CD14-positive monocyte (primary cell): ENCODE data around the gene FADS1. TPM values are rescaled to one million over a fixed set of nuclear protein-coding genes. Genes with fewer than 3 reads are reported as not detected.

Experiments
- DNase-seq, 3 donors: peaks; one replicate each; pipeline ENCODE4 v3.0.0-alpha.2; 2011 to 2022
- H2AFZ ChIP-seq: 2 replicates; pipeline ENCODE4 v1.6.0; 2012; ENCODE audit warnings: mild to moderate bottlenecking, low read depth, low read length, inconsistent platforms; ENCODE audit not compliant: insufficient read depth, poor library complexity, severe bottlenecking
- H3K27ac ChIP-seq, 2 donors: 1 replicate in 1 of 2; 2 replicates in 1 of 2; pipeline ENCODE4 v1.5.1; 2012 to 2013; ENCODE audit warnings: low read length in 2 of 2, control low read depth in 1 of 2, inconsistent platforms in 1 of 2, low read depth in 1 of 2, mild to moderate bottlenecking in 1 of 2
- H3K27me3 ChIP-seq, 2 donors: one replicate each; pipeline versions ENCODE4 v1.6.0 to v1.6.1; 2011 to 2013; ENCODE audit warnings: low read length in 2 of 2; ENCODE audit not compliant: control insufficient read depth in 2 of 2, insufficient read depth in 2 of 2
- H3K36me3 ChIP-seq, 2 donors: replicated peaks in 1 of 2; 1 replicate in 1 of 2; 2 replicates in 1 of 2; pipeline versions ENCODE4 v1.5.1 to v1.6.1; 2012 to 2013; ENCODE audit warnings: low read length in 2 of 2, control low read depth in 1 of 2, inconsistent platforms in 1 of 2, mild to moderate bottlenecking in 1 of 2; ENCODE audit not compliant: insufficient read depth in 2 of 2, control insufficient read depth in 1 of 2
- H3K4me1 ChIP-seq, 2 donors: 1 replicate in 1 of 2; 2 replicates in 1 of 2; pipeline versions ENCODE4 v1.5.1 to v1.6.1; 2012 to 2013; ENCODE audit warnings: low read length in 2 of 2, control low read depth in 1 of 2, inconsistent platforms in 1 of 2, mild to moderate bottlenecking in 1 of 2, moderate library complexity in 1 of 2; ENCODE audit not compliant: insufficient read depth in 2 of 2, control insufficient read depth in 1 of 2
- H3K4me2 ChIP-seq: replicated peaks from 2 replicates; pipeline ENCODE3; 2012; ENCODE audit warnings: low read length, moderate library complexity, mild to moderate bottlenecking; ENCODE audit not compliant: poor library complexity, severe bottlenecking; ENCODE audit errors: extremely low read depth
- H3K4me3 ChIP-seq, 3 experiments: fragments of 200-600 bp in 1 of 3; sonication (generic) in 1 of 3; replicated peaks in 1 of 3; 1 replicate in 2 of 3; 2 replicates in 1 of 3; pipeline ENCODE4 v1.5.1; 2011 to 2013; ENCODE audit warnings: low read length in 3 of 3, mild to moderate bottlenecking in 3 of 3, control low read depth in 2 of 3, low read depth in 2 of 3, inconsistent platforms in 1 of 3, moderate library complexity in 1 of 3
- H3K79me2 ChIP-seq: 2 replicates; pipeline ENCODE4 v1.6.0; 2012; ENCODE audit warnings: mild to moderate bottlenecking, control low read depth, inconsistent platforms, low read length, moderate library complexity; ENCODE audit not compliant: insufficient read depth
- H3K9ac ChIP-seq: 2 replicates; pipeline ENCODE4 v1.6.0; 2017; ENCODE audit warnings: low read length, mild to moderate bottlenecking; ENCODE audit not compliant: insufficient read depth, poor library complexity, severe bottlenecking
- H3K9me3 ChIP-seq, 2 donors: replicated peaks in 1 of 2; 1 replicate in 1 of 2; 2 replicates in 1 of 2; pipeline versions ENCODE4 v1.5.1 to v1.6.1; 2012 to 2013; ENCODE audit warnings: low read length in 2 of 2, control low read depth in 1 of 2; ENCODE audit not compliant: control insufficient read depth in 1 of 2, insufficient read depth in 1 of 2
- H4K20me1 ChIP-seq: 2 replicates; pipeline ENCODE4 v1.6.0; 2012; ENCODE audit warnings: mild to moderate bottlenecking, low read length, control low read depth, moderate library complexity; ENCODE audit not compliant: insufficient read depth
- H3K27ac Mint-ChIP-seq, 7 donors: one replicate each; pipeline ENCODE4 v1.8.0; 2020; ENCODE audit warnings: mild to moderate bottlenecking in 7 of 7, mixed read lengths in 7 of 7, moderate library complexity in 6 of 7, inconsistent platforms in 2 of 7
- H3K27me3 Mint-ChIP-seq, 3 donors: one replicate each; pipeline ENCODE4 v1.8.0; 2021 to 2022; ENCODE audit warnings: low read depth in 3 of 3, mild to moderate bottlenecking in 3 of 3, mixed read lengths in 3 of 3, moderate library complexity in 3 of 3, inconsistent platforms in 1 of 3
- H3K36me3 Mint-ChIP-seq, 2 donors: one replicate each; pipeline ENCODE4 v1.8.0; 2020; ENCODE audit warnings: mixed read lengths in 2 of 2, inconsistent platforms in 1 of 2, mild to moderate bottlenecking in 1 of 2
- H3K4me1 Mint-ChIP-seq: one replicate; pipeline ENCODE4 v1.8.0; 2020; ENCODE audit warnings: mild to moderate bottlenecking, mixed read lengths
- H3K4me3 Mint-ChIP-seq, 2 donors: one replicate each; pipeline ENCODE4 v1.8.0; 2020; ENCODE audit warnings: mild to moderate bottlenecking in 2 of 2, mixed read lengths in 2 of 2, moderate library complexity in 1 of 2
- H3K9me3 Mint-ChIP-seq, 7 donors: one replicate each; pipeline ENCODE4 v1.8.0; 2020 to 2022; ENCODE audit warnings: mixed read lengths in 7 of 7, mild to moderate bottlenecking in 6 of 7, moderate library complexity in 6 of 7, inconsistent platforms in 2 of 7
- WGBS: methylation state at CpG from one replicate; pipeline ENCODE4 v1.1.5; 2013; ENCODE audit warnings: missing lambda C conversion rate; ENCODE audit not compliant: insufficient coverage; 5-methylcytosine and 5-hydroxymethylcytosine counted together
- intact Hi-C, 2 donors: fragments of 100-400 bp; cut with micrococcal nuclease; formaldehyde crosslinking; loops; one replicate each; pipeline versions ENCODE4 v1.15.0 to v1.15.1; 2023
- polyA plus RNA-seq, 3 donors: library from polyadenylated mRNA; depleted of rRNA in 1 of 3; unstranded in 2 of 3; stranded (reverse) in 1 of 3; fragments of 300-500 nt in 2 of 3; fragments of >200 nt in 1 of 3; fragmentation: Illumina TruSeq in 2 of 3; gene quantifications; 1 replicate in 2 of 3; 2 replicates in 1 of 3; pipeline ENCODE4 v1.2.3, GENCODE V29; 2012 to 2021
- TF ChIP-seq, protein P1 (sequence below): fragments of 200-600 bp; IDR thresholded peaks from one replicate; pipeline ENCODE4 v1.8.0; 2022; ENCODE audit warnings: antibody characterized with exemption, mild to moderate bottlenecking

FADS1 gene
- polyA plus RNA-seq, 3 donors: 10.6 to 31.8 (median 29.2) TPM

DNA sequence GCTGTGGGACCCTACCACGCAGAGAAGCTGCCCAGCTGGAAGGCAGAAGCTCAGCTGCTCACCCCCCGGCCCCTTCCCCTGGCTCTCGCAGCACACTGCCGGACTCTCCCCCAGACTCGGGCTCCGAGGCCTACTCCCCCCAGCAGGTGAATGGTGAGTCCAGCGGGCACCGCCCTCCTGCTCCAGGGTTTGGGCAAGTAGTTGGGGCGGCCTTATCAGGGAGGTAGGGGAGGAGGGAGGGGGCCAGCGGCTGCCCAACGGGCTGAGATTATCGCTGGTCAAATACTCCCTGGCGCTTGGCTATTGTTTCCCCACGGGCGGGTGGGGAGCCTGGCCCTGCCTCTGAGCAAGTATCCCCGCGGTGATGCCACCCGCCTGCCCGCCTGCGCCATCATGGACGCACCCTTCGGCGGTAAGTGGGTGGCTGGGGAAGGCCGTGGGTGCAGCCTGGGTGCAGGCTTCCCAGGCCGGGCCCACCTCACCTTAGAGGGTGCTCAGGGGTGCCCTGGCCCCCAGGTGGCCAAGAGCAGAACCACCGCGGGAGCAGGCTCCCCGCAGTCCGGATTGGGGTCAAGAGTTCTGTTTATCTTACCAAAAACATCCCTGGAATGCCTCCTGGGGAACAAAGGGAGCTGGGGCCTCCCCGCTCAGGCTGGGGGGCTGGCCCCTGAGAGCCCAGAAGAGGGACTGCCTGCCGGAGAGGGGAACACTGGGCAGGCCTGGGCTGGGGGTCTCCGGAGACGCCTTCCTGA is 47.5 kb downstream of the FADS1 start:
- Histone ChIP-seq H2AFZ (no peak overlapping the region), H3K4me3 (no peak overlapping the region), H3K4me2 (no peak overlapping the region), H3K4me1 (peaks cover 14% of the 10 kb centered on the region in 2 donors), H3K79me2 (no peaks in the 10 kb centered on the region), H3K9me3 (no peaks in the 10 kb centered on the region), H3K9ac (no peak overlapping the region), H3K27me3 (no peaks in the 10 kb centered on the region), H4K20me1 (no peaks in the 10 kb centered on the region), H3K27ac (no peak overlapping the region), H3K36me3 (no peaks in the 10 kb centered on the region)
- Mint-ChIP-seq H3K9me3 (no peaks in the 10 kb centered on the region), H3K4me1 (peaks cover 16% of the 10 kb centered on the region), H3K4me3 (no peak overlapping the region), H3K27ac (no peak overlapping the region), H3K36me3 (no peaks in the 10 kb centered on the region), H3K27me3 (peaks cover 0 to 4% (median 2%) of the 10 kb centered on the region in 3 donors)
- DNase-seq: no peak
- TF ChIP-seq, protein P1, sequence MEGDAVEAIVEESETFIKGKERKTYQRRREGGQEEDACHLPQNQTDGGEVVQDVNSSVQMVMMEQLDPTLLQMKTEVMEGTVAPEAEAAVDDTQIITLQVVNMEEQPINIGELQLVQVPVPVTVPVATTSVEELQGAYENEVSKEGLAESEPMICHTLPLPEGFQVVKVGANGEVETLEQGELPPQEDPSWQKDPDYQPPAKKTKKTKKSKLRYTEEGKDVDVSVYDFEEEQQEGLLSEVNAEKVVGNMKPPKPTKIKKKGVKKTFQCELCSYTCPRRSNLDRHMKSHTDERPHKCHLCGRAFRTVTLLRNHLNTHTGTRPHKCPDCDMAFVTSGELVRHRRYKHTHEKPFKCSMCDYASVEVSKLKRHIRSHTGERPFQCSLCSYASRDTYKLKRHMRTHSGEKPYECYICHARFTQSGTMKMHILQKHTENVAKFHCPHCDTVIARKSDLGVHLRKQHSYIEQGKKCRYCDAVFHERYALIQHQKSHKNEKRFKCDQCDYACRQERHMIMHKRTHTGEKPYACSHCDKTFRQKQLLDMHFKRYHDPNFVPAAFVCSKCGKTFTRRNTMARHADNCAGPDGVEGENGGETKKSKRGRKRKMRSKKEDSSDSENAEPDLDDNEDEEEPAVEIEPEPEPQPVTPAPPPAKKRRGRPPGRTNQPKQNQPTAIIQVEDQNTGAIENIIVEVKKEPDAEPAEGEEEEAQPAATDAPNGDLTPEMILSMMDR: no peak
- 96% methylated on average over 20 of the region's 33 CpGs for WGBS
- intact Hi-C loops: no loop called here

DNA sequence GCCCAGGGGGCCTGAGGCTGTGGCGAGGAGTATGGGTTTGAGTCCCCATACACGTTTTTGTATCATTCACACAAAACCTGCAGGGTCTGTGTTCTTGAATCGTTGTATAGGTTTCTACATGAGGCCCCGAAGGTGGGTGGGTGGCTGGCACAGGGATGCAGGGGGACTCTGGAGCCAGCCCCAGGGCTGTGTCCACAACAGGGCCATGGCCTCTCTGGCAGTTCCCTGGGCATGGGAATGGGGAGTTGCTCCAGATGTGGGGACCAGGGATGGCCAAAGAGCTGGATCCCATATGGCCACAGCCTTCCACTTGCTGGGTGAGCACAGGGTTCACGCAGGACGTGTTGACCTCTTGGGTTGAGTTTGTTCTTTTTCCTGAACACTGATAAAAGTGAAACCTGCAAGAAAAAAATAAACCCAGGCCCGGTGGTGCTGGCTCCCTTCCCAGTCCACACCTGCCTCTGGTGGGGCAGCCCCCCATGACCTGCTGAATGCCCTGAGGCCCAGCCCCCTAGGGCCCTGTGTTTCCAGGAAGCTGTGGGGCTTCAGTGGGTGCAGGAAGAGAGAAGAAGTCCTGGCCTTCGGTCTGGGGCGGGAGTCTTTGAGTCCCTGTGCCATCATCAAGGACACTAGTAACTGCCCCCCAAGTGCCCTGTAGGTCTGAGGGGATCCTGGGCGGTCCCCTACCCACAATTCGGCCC is 48.3 kb downstream of the FADS1 start:
- H3K9me3 Mint-ChIP-seq: no peaks in the 10 kb centered on the region
- no peak overlapping the region for H3K4me3 Mint-ChIP-seq
- intact Hi-C loops: no loop called here
- H3K27ac Mint-ChIP-seq: no peak overlapping the region
- H3K27me3 ChIP-seq: no peaks in the 10 kb centered on the region
- H3K27ac ChIP-seq: no peak overlapping the region
- no peak overlapping the region for H3K4me3 ChIP-seq
- H3K4me1 Mint-ChIP-seq: peaks cover 16% of the 10 kb centered on the region
- H3K9me3 ChIP-seq: no peaks in the 10 kb centered on the region
- no peak overlapping the region for H3K4me2 ChIP-seq
- no peaks in the 10 kb centered on the region for H4K20me1 ChIP-seq
- peaks cover 14% of the 10 kb centered on the region in 2 donors for H3K4me1 ChIP-seq
- TF ChIP-seq, protein P1: no peak
- H3K36me3 Mint-ChIP-seq: no peaks in the 10 kb centered on the region
- no peaks in the 10 kb centered on the region for H3K36me3 ChIP-seq
- H3K27me3 Mint-ChIP-seq: peaks cover 0 to 4% (median 4%) of the 10 kb centered on the region in 3 donors
- no peak overlapping the region for H3K9ac ChIP-seq
- H2AFZ ChIP-seq: no peak overlapping the region
- DNase-seq: no peak
- WGBS: 78% methylated on average over 9 of the region's 11 CpGs
- no peaks in the 10 kb centered on the region for H3K79me2 ChIP-seq
